ENCODE results near the gene DPH7.

The DPH7 gene

GRCh38 chr9:137530331-137530730, 48.4 kb downstream of the DPH7 start:
- no peak for DNase-seq (ENCODE audit: low spot score)
- TF ChIP-seq CTCF (IDR thresholded peaks at IDR 0.05; ENCODE audit: extremely low read depth, missing control alignments), result no peak

GRCh38 chr9:137524981-137525317, 53.8 kb downstream of the DPH7 start:
- no peak for DNase-seq (ENCODE audit: low spot score)
- no peak for TF ChIP-seq CTCF (IDR thresholded peaks at IDR 0.05; ENCODE audit: extremely low read depth, missing control alignments)

- DNase-seq (ENCODE audit: low spot score), result no peak
- TF ChIP-seq CTCF (IDR thresholded peaks at IDR 0.05; ENCODE audit: extremely low read depth, missing control alignments), result no peak
Measured at GRCh38 chr9:137524161-137524980, 54.4 kb downstream of the DPH7 start.

- TF ChIP-seq CTCF (IDR thresholded peaks at IDR 0.05; ENCODE audit: extremely low read depth, missing control alignments), result no peak
- no peak for DNase-seq (ENCODE audit: low spot score)
Measured at GRCh38 chr9:137522746-137523455, 55.8 kb downstream of the DPH7 start.

GRCh38 chr9:137521405-137521985, 57.2 kb downstream of the DPH7 start:
- no peak for DNase-seq (ENCODE audit: low spot score)
- no peak for TF ChIP-seq CTCF (IDR thresholded peaks at IDR 0.05; ENCODE audit: extremely low read depth, missing control alignments)

- no peak for TF ChIP-seq CTCF (IDR thresholded peaks at IDR 0.05; ENCODE audit: extremely low read depth, missing control alignments)
- DNase-seq (ENCODE audit: low spot score), result no peak
Measured at GRCh38 chr9:137520614-137521404, 57.9 kb downstream of the DPH7 start.
